GM23248 (cell line): ENCODE results near the gene CTIF. TPM values are rescaled to one million over a fixed set of nuclear protein-coding genes. Genes with fewer than 3 reads are reported as not detected.

Experiments
- DNase-seq: peaks from one replicate; pipeline ENCODE4 v3.0.0-alpha.2; 2015
- H2AFZ ChIP-seq: fragments of 200-600 bp; sonication (generic); 2 replicates; pipeline ENCODE4 v1.6.1; 2016; ENCODE audit warnings: antibody characterized with exemption
- H3F3A ChIP-seq: fragments of 200-600 bp; sonication (generic); 2 replicates; pipeline ENCODE4 v1.6.1; 2016; ENCODE audit warnings: mild to moderate bottlenecking, antibody characterized with exemption, mixed run types; ENCODE audit not compliant: insufficient read depth
- H3K27ac ChIP-seq: fragments of 200-600 bp; sonication (generic); 2 replicates; pipeline ENCODE4 v1.5.1; 2016; ENCODE audit warnings: mild to moderate bottlenecking
- H3K27me3 ChIP-seq: fragments of 200-600 bp; sonication (generic); replicated peaks from 2 replicates; pipeline ENCODE4 v1.6.1; 2016; ENCODE audit warnings: mild to moderate bottlenecking; ENCODE audit not compliant: insufficient read depth
- H3K36me3 ChIP-seq: fragments of 200-600 bp; sonication (generic); 2 replicates; pipeline ENCODE4 v1.6.1; 2016; ENCODE audit warnings: low read depth, mild to moderate bottlenecking
- H3K4me1 ChIP-seq: fragments of 200-600 bp; sonication (generic); 2 replicates; pipeline ENCODE4 v1.6.1; 2016; ENCODE audit warnings: mild to moderate bottlenecking; ENCODE audit not compliant: insufficient read depth
- H3K4me2 ChIP-seq: fragments of 200-600 bp; sonication (generic); one replicate; pipeline ENCODE4 v1.6.1; 2016; ENCODE audit warnings: mild to moderate bottlenecking; ENCODE audit not compliant: unreplicated experiment
- H3K4me3 ChIP-seq: fragments of 200-600 bp; sonication (generic); 2 replicates; pipeline ENCODE4 v1.5.1; 2016; ENCODE audit warnings: mild to moderate bottlenecking
- H3K79me2 ChIP-seq: fragments of 200-600 bp; sonication (generic); 2 replicates; pipeline ENCODE4 v1.6.1; 2016; ENCODE audit warnings: mild to moderate bottlenecking; ENCODE audit not compliant: insufficient read depth
- H3K9ac ChIP-seq: fragments of 200-600 bp; sonication (generic); 2 replicates; pipeline ENCODE4 v1.6.1; 2016; ENCODE audit warnings: mild to moderate bottlenecking
- H3K9me2 ChIP-seq: fragments of 200-600 bp; sonication (generic); 2 replicates; pipeline ENCODE4 v1.6.1; 2016; ENCODE audit warnings: mixed run types, mild to moderate bottlenecking, moderate library complexity; ENCODE audit not compliant: insufficient read depth
- H3K9me3 ChIP-seq: fragments of 200-600 bp; sonication (generic); one replicate; pipeline ENCODE4 v1.6.1; 2017; ENCODE audit warnings: low read depth
- H4K20me1 ChIP-seq: fragments of 200-600 bp; sonication (generic); 2 replicates; pipeline ENCODE4 v1.6.0; 2016; ENCODE audit not compliant: insufficient read depth
- EZH2 ChIP-seq: fragments of 200-600 bp; sonication (generic); IDR thresholded peaks from 2 replicates; pipeline ENCODE4 v1.6.1; 2018; ENCODE audit warnings: antibody characterized with exemption, mild to moderate bottlenecking; ENCODE audit not compliant: insufficient read depth, poor library complexity, severe bottlenecking
- EZH2phosphoT487 ChIP-seq: fragments of 200-600 bp; sonication (generic); IDR thresholded peaks from 2 replicates; pipeline ENCODE4 v1.6.1; 2018; ENCODE audit warnings: antibody characterized with exemption, moderate library complexity, mild to moderate bottlenecking, low read depth; ENCODE audit not compliant: insufficient read depth
- WGBS, 2 experiments: methylation state at CpG; one replicate each; pipeline ENCODE4 v1.1.6; 2015 to 2017; ENCODE audit warnings: low lambda C conversion rate in 2 of 2, low coverage in 1 of 2; ENCODE audit errors: missing lambda C conversion rate in 2 of 2; 5-methylcytosine and 5-hydroxymethylcytosine counted together
- in situ Hi-C: fragments of 300-500 bp; cut with MboI; formaldehyde crosslinking; loops from 2 replicates; pipeline ENCODE4 v1.15.0; 2020
- polyA plus RNA-seq: library from polyadenylated mRNA; unstranded; fragments of >200 nt; fragmentation: Nextera tagmentation; extraction: Ambion mirVana; gene quantifications from 2 replicates; pipeline ENCODE4 v1.2.1, GENCODE V29; 2016
- total RNA-seq: library from RNA; depleted of rRNA; stranded (reverse); fragments of >200 nt; shearing (Covaris generic); gene quantifications from 2 replicates; pipeline ENCODE4 v1.2.3, GENCODE V29; 2014

Gene CTIF
- total and polyA plus RNA-seq, 2 experiments from 2014 or later, result 21.5 to 46.8 TPM

DNA sequence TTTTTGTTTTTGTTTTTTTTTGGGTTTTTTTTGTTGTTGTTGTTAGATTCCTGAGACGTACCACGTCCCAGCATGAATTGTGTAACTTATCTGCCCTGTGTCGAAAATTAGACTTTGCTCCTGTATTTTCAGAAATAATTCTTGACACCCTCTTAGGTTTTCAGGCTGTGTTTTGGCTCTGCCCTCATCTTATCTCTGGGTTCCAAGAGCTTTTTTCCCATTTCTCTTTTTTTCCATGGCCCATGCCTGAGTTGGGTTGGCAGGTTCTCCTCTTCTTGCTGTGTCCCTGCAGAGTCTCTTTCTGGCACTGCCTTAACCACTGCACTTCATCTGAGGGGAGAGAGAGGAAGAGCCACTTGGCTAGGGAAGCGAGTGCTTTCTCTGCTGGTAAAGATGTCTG is 42.4 kb downstream of the CTIF start:
- Histone ChIP-seq H3K4me2 (peak overlapping the region; percentile 24), H3K4me3 (no peak overlapping the region), H3F3A (no peaks in the 10 kb centered on the region), H3K27ac (peak overlapping the region; percentile 49), H3K9ac (peak overlapping the region; percentile 39), H3K9me2 (no peaks in the 10 kb centered on the region), H4K20me1 (peaks cover 17% of the 10 kb centered on the region; the same call in 1 of the 2 replicates), H3K79me2 (peaks cover 100% of the 10 kb centered on the region), H2AFZ (no peak overlapping the region), H3K27me3 (no peaks in the 10 kb centered on the region), H3K4me1 (peaks cover 32% of the 10 kb centered on the region), H3K36me3 (peaks cover 3% of the 10 kb centered on the region; the same call in 1 of the 2 replicates), H3K9me3 (no peaks in the 10 kb centered on the region)
- in situ Hi-C loops, result no loop called here
- 58 to 63% methylated on average over 4 of the region's 4 CpGs for WGBS, 2 experiments
- no peak for DNase-seq
- TF ChIP-seq EZH2 (no peak), EZH2phosphoT487 (no peak)

DNA sequence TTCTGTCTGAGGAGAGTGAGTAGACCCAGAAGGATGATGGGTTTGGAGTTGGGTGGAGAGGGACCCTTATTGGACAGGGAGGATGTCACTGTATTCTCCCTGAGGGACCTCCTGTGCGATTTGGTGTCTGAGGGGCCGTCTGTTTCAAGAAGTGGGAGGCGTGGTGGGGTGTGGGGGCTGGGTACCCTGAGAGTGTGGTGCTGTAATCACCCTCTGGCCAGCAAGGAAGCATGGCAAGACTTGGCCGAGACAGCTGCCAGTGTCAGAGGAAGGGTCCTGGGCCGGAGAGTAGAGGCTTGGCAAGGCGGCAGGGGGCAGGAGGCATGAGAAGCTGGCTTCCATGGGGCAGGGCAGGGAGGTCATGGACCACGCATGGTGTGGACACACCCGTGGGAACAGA is 43.1 kb downstream of the CTIF start:
- H3K79me2 ChIP-seq, result peaks cover 100% of the 10 kb centered on the region
- peaks cover 17% of the 10 kb centered on the region; the same call in 1 of the 2 replicates for H4K20me1 ChIP-seq

DNA sequence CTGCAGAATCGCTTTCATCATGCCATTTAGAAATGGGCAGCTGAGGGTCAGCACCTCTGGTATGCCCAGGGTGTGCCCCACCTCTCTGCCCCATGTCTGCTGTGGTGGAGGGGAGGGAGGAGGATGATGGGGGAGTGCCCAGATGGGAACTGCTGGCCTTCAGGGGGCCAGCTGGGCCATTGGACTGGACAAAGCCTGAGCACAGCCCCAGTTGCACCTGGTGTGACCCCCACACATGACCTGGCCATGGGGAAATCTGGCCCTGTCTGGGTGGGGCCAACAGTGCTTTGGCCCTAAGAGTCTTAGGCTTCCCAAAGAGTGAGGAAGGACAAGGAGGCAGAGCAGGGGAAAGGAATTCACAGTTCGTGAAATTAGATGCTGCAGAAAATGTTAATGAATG is 44.1 kb downstream of the CTIF start:
- Histone ChIP-seq H4K20me1 (peaks cover 17% of the 10 kb centered on the region; the same call in 1 of the 2 replicates), H3K9ac (no peak overlapping the region), H3K9me2 (no peaks in the 10 kb centered on the region), H3K4me1 (peaks cover 32% of the 10 kb centered on the region), H2AFZ (no peak overlapping the region), H3K9me3 (no peaks in the 10 kb centered on the region), H3K79me2 (peaks cover 100% of the 10 kb centered on the region), H3K27ac (no peak overlapping the region), H3K27me3 (no peaks in the 10 kb centered on the region), H3K4me2 (no peak overlapping the region), H3K4me3 (no peak overlapping the region), H3K36me3 (peaks cover 3% of the 10 kb centered on the region; the same call in 1 of the 2 replicates), H3F3A (no peaks in the 10 kb centered on the region)
- WGBS, 2 experiments, result 63 to 68% methylated on average over 2 of the region's 2 CpGs
- in situ Hi-C loops, result no loop called here
- TF ChIP-seq EZH2phosphoT487, result no peak
- no peak for TF ChIP-seq EZH2
- no peak for DNase-seq

More for the DNA sequence above, 43.1 kb downstream of the CTIF start:
- H3K4me3 ChIP-seq, result no peak overlapping the region
- WGBS, 2 experiments, result 72 to 75% methylated on average over 8 of the region's 8 CpGs
- H3K9me2 ChIP-seq, result no peaks in the 10 kb centered on the region
- H3K27me3 ChIP-seq, result no peaks in the 10 kb centered on the region
- H2AFZ ChIP-seq, result no peak overlapping the region
- in situ Hi-C loops, result no loop called here
- no peaks in the 10 kb centered on the region for H3F3A ChIP-seq
- no peak overlapping the region for H3K9ac ChIP-seq
- H3K36me3 ChIP-seq, result peaks cover 3% of the 10 kb centered on the region; the same call in 1 of the 2 replicates
- DNase-seq, result no peak
- H3K4me1 ChIP-seq, result peaks cover 32% of the 10 kb centered on the region
- no peaks in the 10 kb centered on the region for H3K9me3 ChIP-seq
- TF ChIP-seq EZH2, result no peak
- no peak for TF ChIP-seq EZH2phosphoT487
- peak overlapping the region; percentile 49; the same call in 1 of the 2 replicates for H3K27ac ChIP-seq
- H3K4me2 ChIP-seq, result no peak overlapping the region

DNA sequence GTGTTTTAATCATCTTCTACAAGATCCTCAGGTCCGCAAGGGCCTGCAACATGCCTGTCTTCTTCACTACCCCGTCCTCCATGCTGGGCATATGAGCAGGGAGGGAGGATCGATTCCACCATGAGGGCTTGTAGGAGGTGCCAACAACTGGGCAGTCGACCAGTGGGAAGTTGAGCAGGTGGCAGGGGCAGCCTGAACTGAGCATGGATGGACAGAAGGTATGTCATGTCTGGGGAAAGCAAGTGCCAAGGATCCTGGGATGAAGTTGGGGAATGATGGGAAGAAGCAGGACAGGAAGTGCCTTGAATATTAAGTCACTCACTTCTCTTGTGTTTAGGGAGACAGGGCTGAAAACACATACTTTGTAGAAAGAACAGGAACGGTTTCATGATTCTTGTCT is 44.7 kb downstream of the CTIF start:
- Histone ChIP-seq H3K4me1 (peaks cover 32% of the 10 kb centered on the region), H3K79me2 (peaks cover 100% of the 10 kb centered on the region), H3K27ac (no peak overlapping the region), H3K9me2 (no peaks in the 10 kb centered on the region), H3K4me2 (no peak overlapping the region), H4K20me1 (peaks cover 17% of the 10 kb centered on the region; the same call in 1 of the 2 replicates), H2AFZ (no peak overlapping the region), H3K4me3 (no peak overlapping the region), H3K36me3 (0 out of 2 replicates have a peak, but pooled peaks cover 2% of the 10 kb centered on the region), H3F3A (no peaks in the 10 kb centered on the region), H3K9ac (no peak overlapping the region), H3K27me3 (no peaks in the 10 kb centered on the region), H3K9me3 (no peaks in the 10 kb centered on the region)
- TF ChIP-seq EZH2, result no peak
- TF ChIP-seq EZH2phosphoT487, result no peak
- peak; percentile 6 for DNase-seq
- WGBS, 2 experiments, result 57 to 60% methylated on average over 5 of the region's 5 CpGs
- in situ Hi-C loops, result no loop called here
